ENCODE data around the gene TUT4.

DNA sequence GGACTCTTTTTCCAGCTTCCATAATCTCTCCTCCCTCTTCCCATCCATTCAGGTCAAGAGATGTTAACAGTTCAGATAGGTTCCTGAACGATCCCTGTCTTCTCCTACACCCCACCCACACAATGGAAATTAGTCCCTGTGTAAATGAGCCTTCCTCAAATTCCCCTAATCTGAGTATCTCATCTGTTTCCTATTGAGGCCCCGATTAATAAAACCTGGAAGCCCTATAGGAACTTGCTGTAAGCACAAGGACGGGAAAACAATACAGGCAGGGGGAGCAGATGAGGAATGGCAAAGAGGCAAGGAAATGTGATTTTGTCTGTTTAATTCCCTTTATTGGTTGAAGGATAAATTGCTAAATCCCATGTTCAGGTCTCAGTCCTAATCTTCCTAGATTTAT, 42.2 kb upstream of the TUT4 start:
- TF ChIP-seq POLR2A (IDR thresholded peaks at IDR 0.05), result no peak
- TF ChIP-seq, protein P1, sequence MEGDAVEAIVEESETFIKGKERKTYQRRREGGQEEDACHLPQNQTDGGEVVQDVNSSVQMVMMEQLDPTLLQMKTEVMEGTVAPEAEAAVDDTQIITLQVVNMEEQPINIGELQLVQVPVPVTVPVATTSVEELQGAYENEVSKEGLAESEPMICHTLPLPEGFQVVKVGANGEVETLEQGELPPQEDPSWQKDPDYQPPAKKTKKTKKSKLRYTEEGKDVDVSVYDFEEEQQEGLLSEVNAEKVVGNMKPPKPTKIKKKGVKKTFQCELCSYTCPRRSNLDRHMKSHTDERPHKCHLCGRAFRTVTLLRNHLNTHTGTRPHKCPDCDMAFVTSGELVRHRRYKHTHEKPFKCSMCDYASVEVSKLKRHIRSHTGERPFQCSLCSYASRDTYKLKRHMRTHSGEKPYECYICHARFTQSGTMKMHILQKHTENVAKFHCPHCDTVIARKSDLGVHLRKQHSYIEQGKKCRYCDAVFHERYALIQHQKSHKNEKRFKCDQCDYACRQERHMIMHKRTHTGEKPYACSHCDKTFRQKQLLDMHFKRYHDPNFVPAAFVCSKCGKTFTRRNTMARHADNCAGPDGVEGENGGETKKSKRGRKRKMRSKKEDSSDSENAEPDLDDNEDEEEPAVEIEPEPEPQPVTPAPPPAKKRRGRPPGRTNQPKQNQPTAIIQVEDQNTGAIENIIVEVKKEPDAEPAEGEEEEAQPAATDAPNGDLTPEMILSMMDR (IDR thresholded peaks at IDR 0.05), result no peak

All from ovary (tissue), 3 donors.